Measurements from ENCODE around the gene USP33. TPM values are rescaled to one million over a fixed set of nuclear protein-coding genes. Genes with fewer than 3 reads are reported as not detected.
A peak's percentile ranks its signal among the peaks of the same experiment; 100 is the strongest.
"Not testable (repeated sequence)": the region's sequence is repeated elsewhere in the genome, so short reads cannot be mapped to it uniquely, and the experiment has no call there.

The USP33 gene
- total RNA-seq, 4 donors from 2014 or later: 63.8 to 146 (median 98.3) TPM

DNA sequence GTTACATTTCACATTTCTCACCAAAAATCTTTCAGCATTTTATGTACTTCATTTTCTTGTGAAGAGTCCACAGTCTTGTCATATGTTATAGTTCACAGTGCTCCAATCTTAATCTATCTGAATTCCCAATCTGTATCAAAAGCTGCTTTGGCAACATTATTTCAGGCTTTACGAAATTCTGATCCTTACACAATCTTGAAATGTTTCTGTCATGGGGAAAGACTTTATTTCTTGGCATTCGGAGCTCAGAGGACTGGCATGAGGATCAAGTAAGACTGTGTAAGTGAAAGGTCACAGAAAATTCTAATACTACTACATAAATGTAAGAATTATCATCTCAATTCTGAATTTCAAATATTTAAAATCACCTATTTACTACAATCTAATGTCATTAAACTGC lies 2.0 kb downstream of the USP33 start:
- ATAC-seq (ENCODE audit: low FRiP score) (peak; percentile 65), DNase-seq (ENCODE audit: low spot score) (no peak)
- TF ChIP-seq, protein P1, sequence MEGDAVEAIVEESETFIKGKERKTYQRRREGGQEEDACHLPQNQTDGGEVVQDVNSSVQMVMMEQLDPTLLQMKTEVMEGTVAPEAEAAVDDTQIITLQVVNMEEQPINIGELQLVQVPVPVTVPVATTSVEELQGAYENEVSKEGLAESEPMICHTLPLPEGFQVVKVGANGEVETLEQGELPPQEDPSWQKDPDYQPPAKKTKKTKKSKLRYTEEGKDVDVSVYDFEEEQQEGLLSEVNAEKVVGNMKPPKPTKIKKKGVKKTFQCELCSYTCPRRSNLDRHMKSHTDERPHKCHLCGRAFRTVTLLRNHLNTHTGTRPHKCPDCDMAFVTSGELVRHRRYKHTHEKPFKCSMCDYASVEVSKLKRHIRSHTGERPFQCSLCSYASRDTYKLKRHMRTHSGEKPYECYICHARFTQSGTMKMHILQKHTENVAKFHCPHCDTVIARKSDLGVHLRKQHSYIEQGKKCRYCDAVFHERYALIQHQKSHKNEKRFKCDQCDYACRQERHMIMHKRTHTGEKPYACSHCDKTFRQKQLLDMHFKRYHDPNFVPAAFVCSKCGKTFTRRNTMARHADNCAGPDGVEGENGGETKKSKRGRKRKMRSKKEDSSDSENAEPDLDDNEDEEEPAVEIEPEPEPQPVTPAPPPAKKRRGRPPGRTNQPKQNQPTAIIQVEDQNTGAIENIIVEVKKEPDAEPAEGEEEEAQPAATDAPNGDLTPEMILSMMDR (IDR thresholded peaks at IDR 0.05): no peak

DNA sequence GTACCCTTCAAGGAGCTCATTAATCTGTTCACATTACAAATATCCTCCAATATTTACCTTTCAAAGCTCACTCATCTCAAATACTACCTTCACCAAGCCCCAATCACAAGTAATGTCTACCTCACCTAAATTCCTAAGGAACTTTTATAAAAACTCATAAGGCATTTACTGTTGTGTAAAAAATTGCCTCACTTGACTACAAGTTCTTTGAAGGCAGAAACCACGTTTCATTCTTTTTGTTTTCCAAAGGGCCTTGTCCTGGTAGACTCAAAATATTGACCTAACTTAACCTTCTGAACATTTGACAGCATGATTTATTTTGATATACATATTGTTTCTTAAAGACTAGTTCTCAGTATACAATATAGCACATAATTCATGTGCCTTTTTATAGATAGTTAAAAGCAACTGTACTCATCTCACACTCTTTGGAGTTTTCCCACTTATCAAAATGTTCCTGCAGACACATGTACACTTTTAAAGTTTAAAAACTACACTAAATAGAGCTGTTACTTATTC lies 2.5 kb downstream of the USP33 start:
- ATAC-seq (ENCODE audit: low FRiP score): no peak
- no peak for DNase-seq (ENCODE audit: low spot score)
- TF ChIP-seq, protein P1 (IDR thresholded peaks at IDR 0.05): no peak

DNA sequence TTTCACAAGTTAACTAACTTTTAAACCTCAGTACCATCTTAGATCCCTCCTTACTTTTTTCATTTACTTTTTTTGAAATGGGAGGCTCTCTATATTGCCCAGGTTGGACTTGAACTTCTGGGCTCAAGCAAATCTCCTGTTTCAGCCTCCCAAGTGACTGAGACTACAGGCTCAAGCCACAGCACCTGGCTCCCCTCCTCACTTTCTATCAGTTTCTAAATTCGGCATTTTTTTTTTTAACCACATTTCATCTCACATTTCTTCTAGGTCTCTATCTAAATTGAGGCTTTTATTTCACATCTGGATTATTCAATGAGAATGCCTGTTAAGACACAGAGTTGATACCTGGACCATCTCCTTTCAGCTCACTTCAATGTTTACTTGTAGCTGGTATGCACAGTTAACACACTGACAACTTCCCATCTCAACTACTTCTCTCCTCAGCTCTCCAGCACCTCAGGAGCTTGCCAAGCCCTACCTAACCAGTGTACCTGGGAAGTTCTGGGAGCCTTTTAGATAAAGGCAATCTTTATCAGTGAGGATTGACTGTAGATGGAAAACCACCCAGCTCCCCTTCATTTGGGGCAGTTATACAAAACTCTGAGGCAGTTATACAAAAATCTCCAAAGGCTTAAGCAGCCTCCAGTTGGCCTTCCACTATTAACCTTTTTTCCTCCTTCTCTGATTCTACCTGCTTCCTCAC lies 3.4 kb downstream of the USP33 start:
- TF ChIP-seq, protein P1 (IDR thresholded peaks at IDR 0.05): no peak
- ATAC-seq (ENCODE audit: low FRiP score) (no peak), DNase-seq (ENCODE audit: low spot score) (no peak)

DNA sequence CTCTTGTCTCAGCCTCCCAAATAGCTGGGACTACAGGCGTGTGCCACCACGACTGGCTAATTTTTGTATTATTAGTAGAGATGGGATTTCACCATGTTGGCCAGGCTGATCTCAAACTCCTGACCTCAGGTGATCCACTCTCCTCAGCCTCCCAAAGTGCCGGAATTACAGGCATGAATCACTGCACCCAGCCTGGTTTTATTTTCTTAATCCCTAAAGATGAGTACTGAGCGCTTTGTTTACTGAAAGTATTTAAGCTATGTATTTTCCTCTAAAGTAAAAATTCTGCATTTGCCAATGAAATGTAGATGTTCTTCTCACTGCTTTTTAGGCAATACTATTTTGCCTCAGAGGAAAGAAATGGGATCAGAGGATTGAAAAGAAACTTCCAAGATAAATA lies 10.2 kb downstream of the USP33 start:
- not testable (repeated sequence) for ATAC-seq (ENCODE audit: low FRiP score); DNase-seq (ENCODE audit: low spot score)

DNA sequence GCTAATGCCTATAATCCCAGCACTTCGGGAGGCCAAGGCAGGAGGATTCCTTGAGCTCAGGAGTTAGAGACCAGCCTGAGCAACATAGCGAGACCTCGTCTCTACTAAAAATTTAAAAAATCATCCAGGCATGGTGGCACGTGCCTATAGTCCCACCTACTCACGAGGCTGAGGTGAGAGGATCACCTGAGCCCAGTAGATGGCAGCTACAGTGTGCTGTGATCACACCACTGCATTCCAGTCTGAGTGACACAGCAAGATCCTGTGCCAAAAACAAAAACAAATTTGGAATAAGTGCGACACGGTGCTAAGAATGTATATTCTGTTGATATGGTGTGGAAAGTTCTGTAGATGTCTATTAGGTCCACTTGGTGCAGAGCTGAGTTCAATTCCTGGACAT lies 15.1 kb downstream of the USP33 start:
- TF ChIP-seq, protein P1 (IDR thresholded peaks at IDR 0.05): no peak
- DNase-seq (ENCODE audit: low spot score) (no peak), ATAC-seq (ENCODE audit: low FRiP score) (no peak)

DNA sequence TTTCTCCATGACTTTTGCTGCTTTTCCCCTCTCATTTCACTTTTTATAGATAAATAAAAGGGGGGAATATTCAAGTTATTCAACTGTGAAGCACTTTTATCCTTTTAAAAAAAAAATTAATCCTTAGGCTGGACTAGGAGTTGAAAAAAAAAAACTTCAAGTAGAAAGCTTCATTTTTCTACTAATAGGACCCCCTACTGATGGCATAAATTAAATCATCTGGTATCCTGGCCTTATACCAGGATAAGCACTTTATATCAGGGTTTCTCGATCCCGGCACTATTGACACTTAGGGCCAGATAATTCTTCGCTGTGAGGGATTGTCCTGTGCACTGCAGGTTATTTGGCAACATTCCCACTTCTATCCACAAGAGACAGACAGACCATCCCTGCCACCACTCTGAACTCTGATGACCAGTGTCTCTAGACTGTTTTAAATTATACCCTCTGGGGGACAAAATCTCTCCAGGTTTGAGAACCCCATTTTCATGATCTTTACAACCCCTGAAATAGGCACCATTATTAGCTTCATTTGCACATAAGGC lies 17.6 kb downstream of the USP33 start:
- no peak for ATAC-seq (ENCODE audit: low FRiP score)
- TF ChIP-seq, protein P1 (IDR thresholded peaks at IDR 0.05): no peak

DNA sequence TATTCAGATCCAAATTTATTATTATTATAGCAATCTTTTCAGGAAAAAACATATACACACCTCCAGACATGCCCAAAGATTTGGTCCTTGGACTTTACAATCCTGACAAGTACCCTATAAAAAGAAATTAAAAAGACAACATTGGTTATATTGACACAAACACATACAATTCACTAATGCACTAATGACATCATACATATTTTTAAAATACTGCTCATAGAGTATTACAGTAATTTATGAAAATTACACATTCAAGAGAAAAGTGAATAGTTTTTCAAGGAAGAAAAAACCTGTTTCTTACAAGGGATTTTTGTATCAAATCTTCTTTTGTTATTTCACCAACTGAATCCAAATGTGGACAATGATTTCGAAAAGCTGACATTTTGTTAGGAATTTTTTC lies 18.3 kb downstream of the USP33 start:
- DNase-seq (ENCODE audit: low spot score): no peak

More for the DNA sequence above, 17.6 kb downstream of the USP33 start:
- no peak for DNase-seq (ENCODE audit: low spot score)

More for the DNA sequence above, 18.3 kb downstream of the USP33 start:
- no peak for ATAC-seq (ENCODE audit: low FRiP score)
- TF ChIP-seq, protein P1 (IDR thresholded peaks at IDR 0.05): no peak

Data from omental fat pad (tissue), 4 donors.